H9 (cell line): ENCODE results near the gene ACSS2. TPM values are rescaled to one million over a fixed set of nuclear protein-coding genes. Genes with fewer than 3 reads are reported as not detected.

Experiments
- DNase-seq: peaks from one replicate; pipeline ENCODE4 v3.0.0-alpha.2; 2017
- H2AFZ ChIP-seq: one replicate; pipeline ENCODE4 v1.6.1; 2013; ENCODE audit warnings: mild to moderate bottlenecking, low read length, control low read depth, moderate library complexity
- H2AK5ac ChIP-seq: 2 replicates; pipeline ENCODE4 v1.6.1; 2013; ENCODE audit warnings: low read length, control low read depth, mixed read lengths; ENCODE audit not compliant: insufficient read length
- H2BK120ac ChIP-seq: one replicate; pipeline ENCODE4 v1.6.1; 2013; ENCODE audit warnings: low read depth, mild to moderate bottlenecking, low read length, control low read depth, inconsistent platforms; ENCODE audit not compliant: poor library complexity, severe bottlenecking
- H2BK12ac ChIP-seq: 2 replicates; pipeline ENCODE4 v1.6.1; 2013; ENCODE audit warnings: low read length, control low read depth, mixed read lengths, low read depth; ENCODE audit not compliant: insufficient read length
- H2BK15ac ChIP-seq: 2 replicates; pipeline ENCODE4 v1.6.1; 2013; ENCODE audit warnings: low read depth, low read length, control low read depth
- H2BK20ac ChIP-seq: one replicate; pipeline ENCODE4 v1.6.1; 2013; ENCODE audit warnings: low read depth, mild to moderate bottlenecking, low read length, control low read depth, inconsistent platforms; ENCODE audit not compliant: poor library complexity, severe bottlenecking
- H2BK5ac ChIP-seq: 2 replicates; pipeline ENCODE4 v1.6.1; 2013; ENCODE audit warnings: low read length, control low read depth, mixed read lengths; ENCODE audit not compliant: insufficient read length
- H3K14ac ChIP-seq: 2 replicates; pipeline ENCODE4 v1.6.1; 2013; ENCODE audit warnings: low read length, control low read depth; ENCODE audit not compliant: insufficient read depth
- H3K18ac ChIP-seq: 2 replicates; pipeline ENCODE4 v1.6.1; 2013; ENCODE audit warnings: low read depth, mild to moderate bottlenecking, mixed read lengths, low read length, control low read depth; ENCODE audit not compliant: insufficient read length
- H3K23ac ChIP-seq: 2 replicates; pipeline ENCODE4 v1.6.1; 2013; ENCODE audit warnings: low read length, control low read depth, mixed read lengths, low read depth; ENCODE audit not compliant: insufficient read length
- H3K23me2 ChIP-seq: 2 replicates; pipeline ENCODE4 v1.6.1; 2013; ENCODE audit warnings: low read depth, mild to moderate bottlenecking, mixed read lengths, low read length, control low read depth; ENCODE audit not compliant: insufficient read length, poor library complexity, severe bottlenecking
- H3K27ac ChIP-seq: 2 replicates; pipeline ENCODE4 v1.5.1; 2013; ENCODE audit warnings: low read length, control low read depth, mixed read lengths, low read depth; ENCODE audit not compliant: insufficient read length
- H3K27me3 ChIP-seq: 2 replicates; pipeline ENCODE4 v1.6.1; 2013; ENCODE audit warnings: low read length, control low read depth, inconsistent platforms; ENCODE audit not compliant: insufficient read depth
- H3K4ac ChIP-seq: 2 replicates; pipeline ENCODE4 v1.6.1; 2013; ENCODE audit warnings: low read depth, mild to moderate bottlenecking, control low read depth, inconsistent platforms, low read length, moderate library complexity
- H3K4me1 ChIP-seq: 2 replicates; pipeline ENCODE4 v1.6.1; 2013; ENCODE audit warnings: low read length, control low read depth, inconsistent platforms; ENCODE audit not compliant: insufficient read depth
- H3K4me2 ChIP-seq: 2 replicates; pipeline ENCODE4 v1.6.1; 2013; ENCODE audit warnings: low read length, control low read depth, mixed read lengths; ENCODE audit not compliant: insufficient read length, insufficient read depth
- H3K56ac ChIP-seq: 2 replicates; pipeline ENCODE4 v1.6.1; 2013; ENCODE audit warnings: low read depth, mild to moderate bottlenecking, mixed read lengths, low read length, control low read depth; ENCODE audit not compliant: insufficient read length
- H3K79me1 ChIP-seq: 2 replicates; pipeline ENCODE4 v1.6.1; 2013; ENCODE audit warnings: low read depth, mild to moderate bottlenecking, moderate library complexity, low read length, control low read depth, inconsistent platforms; ENCODE audit not compliant: insufficient read depth, poor library complexity, severe bottlenecking
- H3K79me2 ChIP-seq: 2 replicates; pipeline ENCODE4 v1.6.1; 2013; ENCODE audit warnings: low read length, control low read depth, inconsistent platforms; ENCODE audit not compliant: insufficient read depth
- H3K9ac ChIP-seq: 2 replicates; pipeline ENCODE4 v1.6.1; 2013; ENCODE audit warnings: low read length, control low read depth, mixed read lengths; ENCODE audit not compliant: insufficient read length; ENCODE audit errors: extremely low read depth
- H3K9me3 ChIP-seq: one replicate; pipeline ENCODE4 v1.6.1; 2013; ENCODE audit warnings: low read depth, low read length, inconsistent platforms; ENCODE audit not compliant: control insufficient read depth
- H3T11ph ChIP-seq: one replicate; pipeline ENCODE4 v1.6.1; 2013; ENCODE audit warnings: mild to moderate bottlenecking, low read length, control low read depth, inconsistent platforms
- H4K20me1 ChIP-seq: one replicate; pipeline ENCODE4 v1.6.1; 2013; ENCODE audit not compliant: control insufficient read depth, insufficient read length, insufficient read depth
- H4K5ac ChIP-seq: 2 replicates; pipeline ENCODE4 v1.6.1; 2013; ENCODE audit warnings: low read depth, mild to moderate bottlenecking, mixed read lengths, low read length, control low read depth; ENCODE audit not compliant: insufficient read length
- H4K8ac ChIP-seq: replicated peaks from 2 replicates; pipeline ENCODE4 v1.6.1; 2013; ENCODE audit warnings: low read length, control low read depth, mixed read lengths, low read depth; ENCODE audit not compliant: insufficient read length
- H4K91ac ChIP-seq: 2 replicates; pipeline ENCODE4 v1.6.1; 2013; ENCODE audit warnings: low read depth, mild to moderate bottlenecking, moderate library complexity, mixed read lengths, low read length, control low read depth; ENCODE audit not compliant: insufficient read length
- H3K27ac Mint-ChIP-seq, 3 experiments: 2 replicates in 2 of 3; 3 replicates in 1 of 3; pipeline ENCODE4 v1.8.0; 2020 to 2021; ENCODE audit warnings: mixed read lengths in 3 of 3, mild to moderate bottlenecking in 1 of 3, moderate library complexity in 1 of 3
- H3K27me3 Mint-ChIP-seq: 2 replicates; pipeline ENCODE4 v1.8.0; 2021; ENCODE audit warnings: low read depth, mild to moderate bottlenecking, moderate library complexity, mixed read lengths
- H3K36me3 Mint-ChIP-seq, 3 experiments: 2 replicates in 2 of 3; 3 replicates in 1 of 3; pipeline ENCODE4 v1.8.0; 2020 to 2021; ENCODE audit warnings: low read depth in 3 of 3, mixed read lengths in 3 of 3; ENCODE audit not compliant: insufficient read depth in 1 of 3
- H3K4me1 Mint-ChIP-seq, 2 experiments: 2 replicates each; pipeline ENCODE4 v1.8.0; 2020; ENCODE audit warnings: mixed read lengths in 2 of 2
- H3K4me3 Mint-ChIP-seq, 2 experiments: 2 replicates in 1 of 2; 3 replicates in 1 of 2; pipeline ENCODE4 v1.8.0; 2020 to 2021; ENCODE audit warnings: mild to moderate bottlenecking in 2 of 2, mixed read lengths in 2 of 2, moderate library complexity in 1 of 2
- H3K9me3 Mint-ChIP-seq, 2 experiments: 2 replicates in 1 of 2; 3 replicates in 1 of 2; pipeline ENCODE4 v1.8.0; 2020; ENCODE audit warnings: mild to moderate bottlenecking in 2 of 2, mixed read lengths in 2 of 2, moderate library complexity in 1 of 2
- CTCF ChIP-seq: fragments of 200-600 bp; sonication (generic); conservative IDR thresholded peaks from 3 replicates; pipeline ENCODE4 v1.8.0; 2021; ENCODE audit warnings: antibody characterized with exemption, mild to moderate bottlenecking
- WGBS: extraction: QIAGEN DNeasy Blood & Tissue Kit; methylation state at CpG from one replicate; pipeline ENCODE4 v1.1.7; 2013; ENCODE audit warnings: missing lambda C conversion rate, low lambda C conversion rate, mixed read lengths; ENCODE audit not compliant: insufficient read length; ENCODE audit errors: extremely low coverage; 5-methylcytosine and 5-hydroxymethylcytosine counted together
- total RNA-seq: library from RNA; stranded (reverse); gene quantifications from 2 replicates; pipeline ENCODE4 v1.2.1, GENCODE V29; 2021

The ACSS2 gene
- total RNA-seq, 1 experiment from 2014 or later: 15.4 TPM

- Histone ChIP-seq H4K91ac (no peak within 1 kb of the TSS), H3K14ac (peak within 1 kb of the TSS; percentile 43; the same call in 1 of the 2 replicates), H2AK5ac (no peak within 1 kb of the TSS), H2BK15ac (no peak within 1 kb of the TSS), H4K5ac (no peak within 1 kb of the TSS), H3K79me2 (no peaks in the 10 kb centered on the region), H2BK5ac (no peak within 1 kb of the TSS), H3T11ph (no peak within 1 kb of the TSS), H2BK12ac (no peak within 1 kb of the TSS), H4K8ac (no peak within 1 kb of the TSS), H3K4ac (no peak within 1 kb of the TSS), H2BK120ac (no peak within 1 kb of the TSS), H3K9me3 (no peaks in the 10 kb centered on the region), H4K20me1 (no peaks in the 10 kb centered on the region), H3K9ac (peak within 1 kb of the TSS; percentile 31), H3K4me1 (no peaks in the 10 kb centered on the region), H3K27me3 (no peaks in the 10 kb centered on the region), H3K4me2 (peak within 1 kb of the TSS; percentile 50), H2AFZ (no peak within 1 kb of the TSS), H3K18ac (peak within 1 kb of the TSS; percentile 14), H2BK20ac (no peak within 1 kb of the TSS), H3K23ac (no peak within 1 kb of the TSS), H3K79me1 (no peaks in the 10 kb centered on the region), H3K23me2 (peaks cover 5% of the 10 kb centered on the region), H3K27ac (no peak within 1 kb of the TSS), H3K56ac (no peak within 1 kb of the TSS)
- Mint-ChIP-seq H3K36me3 (0 out of 7 replicates have a peak, but pooled peaks cover 0 to 1% (median 0%) of the 10 kb centered on the region in 3 experiments), H3K4me1 (peaks cover 40 to 46% of the 10 kb centered on the region in 2 experiments), H3K27me3 (no peaks in the 10 kb centered on the region; the same call in none of the 2 replicates), H3K27ac (peak within 1 kb of the TSS; percentile 57 to 98 (median 97)), H3K9me3 (no peaks in the 10 kb centered on the region; a peak in 1 of 5 replicates), H3K4me3 (peak within 1 kb of the TSS; percentile 94 to 98)
- peak; percentile 99 for DNase-seq
- peak; percentile 58; the same call in 2 of the 3 replicates for TF ChIP-seq CTCF
- WGBS: no CpG with 5 or more reads among the region's 62 CpGs
Measured at GRCh38 chr20:34955231-34956040, 79.0 kb downstream of the ACSS2 start, which contains the start of the genes GSS and MYH7B. TSS of gene GSS (minus strand) at chr20:34955806. CDS start at chr20:34951852, 3,954 bp downstream. TSS of gene MYH7B (plus strand) at chr20:34955868. CDS start at chr20:34978006, 22,138 bp downstream.
